ENCODE data around the gene CNOT9.
A peak's percentile ranks its signal among the peaks of the same experiment; 100 is the strongest.

Gene CNOT9

DNA sequence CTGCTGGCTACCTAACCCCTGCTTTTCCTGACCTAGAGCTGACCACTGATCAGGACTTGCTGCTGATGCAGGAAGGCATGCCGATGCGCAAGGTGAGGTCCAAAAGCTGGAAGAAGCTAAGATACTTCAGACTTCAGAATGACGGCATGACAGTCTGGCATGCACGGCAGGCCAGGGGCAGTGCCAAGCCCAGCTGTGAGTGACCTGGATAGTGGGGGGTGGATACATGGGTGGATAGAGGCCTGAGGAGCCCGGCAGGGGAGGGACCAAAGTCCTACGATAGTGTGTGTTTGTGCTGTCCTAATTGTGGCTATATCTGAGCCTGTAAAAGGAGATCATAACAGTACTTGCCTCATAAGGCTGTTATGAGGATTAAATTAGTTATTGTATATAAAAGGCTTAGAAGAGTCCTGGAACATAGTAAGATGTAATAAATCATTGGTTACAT is 47.3 kb downstream of the CNOT9 start:
- TF ChIP-seq, protein P1, sequence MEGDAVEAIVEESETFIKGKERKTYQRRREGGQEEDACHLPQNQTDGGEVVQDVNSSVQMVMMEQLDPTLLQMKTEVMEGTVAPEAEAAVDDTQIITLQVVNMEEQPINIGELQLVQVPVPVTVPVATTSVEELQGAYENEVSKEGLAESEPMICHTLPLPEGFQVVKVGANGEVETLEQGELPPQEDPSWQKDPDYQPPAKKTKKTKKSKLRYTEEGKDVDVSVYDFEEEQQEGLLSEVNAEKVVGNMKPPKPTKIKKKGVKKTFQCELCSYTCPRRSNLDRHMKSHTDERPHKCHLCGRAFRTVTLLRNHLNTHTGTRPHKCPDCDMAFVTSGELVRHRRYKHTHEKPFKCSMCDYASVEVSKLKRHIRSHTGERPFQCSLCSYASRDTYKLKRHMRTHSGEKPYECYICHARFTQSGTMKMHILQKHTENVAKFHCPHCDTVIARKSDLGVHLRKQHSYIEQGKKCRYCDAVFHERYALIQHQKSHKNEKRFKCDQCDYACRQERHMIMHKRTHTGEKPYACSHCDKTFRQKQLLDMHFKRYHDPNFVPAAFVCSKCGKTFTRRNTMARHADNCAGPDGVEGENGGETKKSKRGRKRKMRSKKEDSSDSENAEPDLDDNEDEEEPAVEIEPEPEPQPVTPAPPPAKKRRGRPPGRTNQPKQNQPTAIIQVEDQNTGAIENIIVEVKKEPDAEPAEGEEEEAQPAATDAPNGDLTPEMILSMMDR (IDR thresholded peaks at IDR 0.05), result no peak
- TF ChIP-seq ZFX (IDR thresholded peaks at IDR 0.05; ENCODE audit: borderline replicate concordance), result no peak

DNA sequence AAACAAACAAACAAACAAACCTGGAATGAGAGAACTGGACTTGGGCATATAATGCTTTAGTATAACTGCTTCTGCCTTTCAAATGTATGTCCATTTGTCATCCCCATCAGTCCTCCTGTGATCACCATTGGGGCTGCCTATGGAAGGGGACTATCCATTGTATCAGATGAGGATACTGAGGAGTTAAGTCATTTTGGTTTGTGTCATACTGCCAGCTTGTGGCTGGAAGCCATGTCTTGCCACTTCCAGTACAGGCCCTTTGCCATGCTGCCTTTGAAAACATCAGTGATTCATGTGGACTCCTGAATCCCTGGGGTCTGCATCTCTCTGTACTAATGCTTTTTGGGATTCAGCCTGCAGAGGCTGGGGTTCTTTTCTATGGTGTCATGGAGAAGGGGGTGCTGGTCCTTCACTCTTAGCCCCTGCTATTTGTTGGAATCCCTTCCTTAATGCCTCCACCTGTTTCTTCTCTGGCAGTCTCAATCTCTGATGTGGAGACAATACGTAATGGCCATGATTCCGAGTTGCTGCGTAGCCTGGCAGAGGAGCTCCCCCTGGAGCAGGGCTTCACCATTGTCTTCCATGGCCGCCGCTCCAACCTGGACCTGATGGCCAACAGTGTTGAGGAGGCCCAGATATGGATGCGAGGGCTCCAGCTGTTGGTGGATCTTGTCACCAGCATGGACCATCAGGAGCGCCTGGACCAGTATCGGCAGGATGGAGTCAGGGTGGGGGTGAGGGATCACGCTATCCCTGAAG is 49.6 kb downstream of the CNOT9 start:
- no peak overlapping the region for H3K27ac ChIP-seq
- no peak for TF ChIP-seq ZFX (IDR thresholded peaks at IDR 0.05; ENCODE audit: borderline replicate concordance)
- TF ChIP-seq, protein P1 (IDR thresholded peaks at IDR 0.05), result peak; percentile 32

More for the DNA sequence above, 47.3 kb downstream of the CNOT9 start:
- no peak overlapping the region for H3K27ac ChIP-seq

DNA sequence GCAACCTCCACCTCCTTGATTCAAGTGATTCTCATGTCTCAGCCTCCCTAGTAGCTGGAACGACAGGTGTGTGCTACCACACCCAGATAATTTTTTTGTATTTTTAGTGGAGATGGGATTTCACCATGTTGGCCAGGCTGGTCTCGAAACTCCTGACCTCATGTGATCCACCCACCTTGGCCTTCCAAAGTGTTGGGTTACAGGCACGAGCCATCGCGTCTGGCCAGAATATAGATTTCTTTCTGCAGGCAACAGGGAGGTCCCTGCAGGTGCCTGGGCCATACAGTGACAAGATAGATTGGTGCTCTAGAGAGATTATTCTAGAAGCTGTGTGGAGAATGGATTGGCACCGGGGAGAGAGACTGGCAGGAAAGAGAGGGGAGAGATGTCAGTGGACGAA is 52.4 kb downstream of the CNOT9 start:
- TF ChIP-seq ZFX (IDR thresholded peaks at IDR 0.05; ENCODE audit: borderline replicate concordance), result no peak
- TF ChIP-seq, protein P1 (IDR thresholded peaks at IDR 0.05), result no peak
- no peak overlapping the region for H3K27ac ChIP-seq

DNA sequence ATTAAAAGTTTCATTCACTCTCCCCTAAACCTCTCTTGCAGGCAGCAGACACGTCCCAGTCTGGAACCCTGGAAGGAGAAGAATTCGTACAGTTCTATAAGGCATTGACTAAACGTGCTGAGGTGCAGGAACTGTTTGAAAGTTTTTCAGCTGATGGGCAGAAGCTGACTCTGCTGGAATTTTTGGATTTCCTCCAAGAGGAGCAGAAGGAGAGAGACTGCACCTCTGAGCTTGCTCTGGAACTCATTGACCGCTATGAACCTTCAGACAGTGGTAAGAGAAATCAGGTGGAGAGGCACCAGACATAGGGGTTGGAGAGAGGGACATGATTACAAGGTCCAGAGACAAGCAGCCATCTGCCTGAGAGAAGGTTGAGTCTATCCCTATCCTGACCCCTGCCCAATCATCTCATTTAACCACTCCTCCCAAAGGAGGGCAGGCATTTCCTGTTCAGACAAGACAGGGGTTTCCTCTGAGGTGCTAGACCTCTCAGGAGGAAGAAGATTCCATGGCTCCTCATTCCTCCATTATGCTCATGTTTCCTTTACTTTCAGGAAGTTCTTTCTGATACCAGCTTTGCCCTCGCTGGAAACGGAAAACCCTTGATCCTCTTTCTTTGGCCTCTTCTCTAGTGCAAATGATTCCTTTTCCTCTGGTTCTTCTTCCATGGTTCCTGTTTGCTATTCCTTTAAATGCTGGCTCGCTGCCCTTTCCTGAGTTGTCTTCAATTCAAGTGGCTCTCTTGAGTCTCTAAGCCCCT is 54.1 kb downstream of the CNOT9 start:
- no peak overlapping the region for H3K27ac ChIP-seq
- TF ChIP-seq ZFX (IDR thresholded peaks at IDR 0.05; ENCODE audit: borderline replicate concordance), result no peak

DNA sequence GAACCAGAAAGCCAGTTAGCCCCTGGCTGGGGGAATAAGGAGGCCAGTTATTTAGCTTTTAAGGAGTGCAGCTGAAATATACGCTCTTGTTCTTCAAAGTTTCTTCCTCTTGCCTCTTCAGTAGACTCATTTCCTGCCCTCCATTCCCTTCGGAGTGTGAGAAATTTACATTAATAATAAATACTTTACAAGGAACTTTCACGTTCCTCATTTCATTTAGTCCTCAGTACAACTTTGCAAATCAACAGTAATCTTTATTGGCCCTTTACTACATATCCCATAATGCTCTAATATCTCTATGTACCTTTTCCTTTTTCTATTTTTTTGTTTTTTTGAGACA is 54.7 kb downstream of the CNOT9 start:
- TF ChIP-seq, protein P1 (IDR thresholded peaks at IDR 0.05), result no peak
- no peak for TF ChIP-seq ZFX (IDR thresholded peaks at IDR 0.05; ENCODE audit: borderline replicate concordance)
- H3K27ac ChIP-seq, result no peak overlapping the region

DNA sequence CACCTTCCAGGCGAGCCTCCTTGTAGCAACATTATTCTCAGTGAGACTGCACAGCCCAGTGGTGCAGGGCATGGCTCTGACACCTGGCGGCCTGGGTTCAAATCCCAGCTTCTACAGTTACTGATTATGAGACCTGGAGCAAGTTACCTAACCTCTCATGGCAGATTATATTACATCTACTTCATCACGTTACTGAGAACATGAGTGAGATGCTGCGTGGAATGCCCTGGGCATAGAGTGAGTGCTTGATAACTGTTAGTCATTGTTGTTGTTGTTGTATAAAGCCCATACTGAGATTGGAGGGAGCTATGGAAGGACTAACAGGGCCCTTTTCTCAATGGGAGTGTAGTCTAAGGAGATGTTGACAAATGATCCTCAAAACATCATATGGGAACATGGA is 57.7 kb downstream of the CNOT9 start:
- no peak for TF ChIP-seq ZFX (IDR thresholded peaks at IDR 0.05; ENCODE audit: borderline replicate concordance)
- TF ChIP-seq, protein P1 (IDR thresholded peaks at IDR 0.05), result no peak
- H3K27ac ChIP-seq, result no peak overlapping the region

DNA sequence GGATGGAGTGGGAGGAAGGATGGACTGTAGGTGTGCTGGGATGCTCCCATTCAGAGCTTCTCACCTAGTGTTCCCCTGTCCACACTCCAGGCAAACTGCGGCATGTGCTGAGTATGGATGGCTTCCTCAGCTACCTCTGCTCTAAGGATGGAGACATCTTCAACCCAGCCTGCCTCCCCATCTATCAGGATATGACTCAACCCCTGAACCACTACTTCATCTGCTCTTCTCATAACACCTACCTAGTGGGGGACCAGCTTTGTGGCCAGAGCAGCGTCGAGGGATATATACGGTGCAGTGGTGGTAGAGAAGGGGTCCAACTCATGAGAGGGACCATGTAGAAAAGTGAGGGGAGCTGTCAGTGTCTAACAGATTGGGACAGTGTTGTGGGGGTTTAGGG is 59.3 kb downstream of the CNOT9 start:
- TF ChIP-seq ZFX (IDR thresholded peaks at IDR 0.05; ENCODE audit: borderline replicate concordance), result no peak
- TF ChIP-seq, protein P1 (IDR thresholded peaks at IDR 0.05), result no peak
- H3K27ac ChIP-seq, result no peak overlapping the region

All from 22Rv1 (cell line).